Tibial nerve (tissue), 4 donors: Measurements from ENCODE around the gene KDM4B.

Experiments
- EP300 ChIP-seq, 2 donors: sonication (generic); formaldehyde crosslinking; IDR thresholded peaks; one replicate each; pipeline ENCODE4 v1.6.1; 2017; ENCODE audit warnings: antibody characterized with exemption in 2 of 2, mild to moderate bottlenecking in 1 of 2
- POLR2A ChIP-seq, 2 donors: fragments of 450-650 bp; IDR thresholded peaks; one replicate each; pipeline ENCODE4 v1.6.1; 2017; ENCODE audit warnings: antibody characterized with exemption in 2 of 2, mild to moderate bottlenecking in 2 of 2, moderate library complexity in 2 of 2
- TF ChIP-seq, protein P1 (sequence below), 5 experiments: fragments of 200-600 bp in 3 of 5; fragments of 450-650 bp in 2 of 5; sonication (generic) in 3 of 5; IDR thresholded peaks; one replicate each; pipeline ENCODE4 v1.5.1; 2016 to 2019; ENCODE audit warnings: antibody characterized with exemption in 5 of 5, mild to moderate bottlenecking in 3 of 5, moderate library complexity in 2 of 5

DNA sequence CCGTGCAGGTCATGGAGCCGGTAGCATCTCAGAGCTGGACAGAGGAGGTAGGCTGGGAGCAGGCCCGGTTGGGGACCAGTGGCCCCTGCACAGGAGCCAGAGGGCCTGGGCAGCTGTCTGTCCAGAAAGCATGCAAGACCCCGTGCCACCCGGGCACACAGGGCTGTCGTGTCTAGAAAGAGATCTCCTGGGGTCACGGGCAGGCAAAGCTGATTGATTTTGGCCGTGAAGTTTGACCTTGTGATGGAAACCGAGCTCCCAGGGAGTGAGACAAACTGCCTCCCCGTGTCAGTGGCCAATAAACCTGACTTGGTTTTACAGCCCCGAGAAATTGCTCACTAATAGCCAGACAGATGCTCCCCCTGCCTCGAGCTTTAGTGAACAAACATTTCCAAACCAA, 98.8 kb downstream of the KDM4B start:
- TF ChIP-seq, protein P1, sequence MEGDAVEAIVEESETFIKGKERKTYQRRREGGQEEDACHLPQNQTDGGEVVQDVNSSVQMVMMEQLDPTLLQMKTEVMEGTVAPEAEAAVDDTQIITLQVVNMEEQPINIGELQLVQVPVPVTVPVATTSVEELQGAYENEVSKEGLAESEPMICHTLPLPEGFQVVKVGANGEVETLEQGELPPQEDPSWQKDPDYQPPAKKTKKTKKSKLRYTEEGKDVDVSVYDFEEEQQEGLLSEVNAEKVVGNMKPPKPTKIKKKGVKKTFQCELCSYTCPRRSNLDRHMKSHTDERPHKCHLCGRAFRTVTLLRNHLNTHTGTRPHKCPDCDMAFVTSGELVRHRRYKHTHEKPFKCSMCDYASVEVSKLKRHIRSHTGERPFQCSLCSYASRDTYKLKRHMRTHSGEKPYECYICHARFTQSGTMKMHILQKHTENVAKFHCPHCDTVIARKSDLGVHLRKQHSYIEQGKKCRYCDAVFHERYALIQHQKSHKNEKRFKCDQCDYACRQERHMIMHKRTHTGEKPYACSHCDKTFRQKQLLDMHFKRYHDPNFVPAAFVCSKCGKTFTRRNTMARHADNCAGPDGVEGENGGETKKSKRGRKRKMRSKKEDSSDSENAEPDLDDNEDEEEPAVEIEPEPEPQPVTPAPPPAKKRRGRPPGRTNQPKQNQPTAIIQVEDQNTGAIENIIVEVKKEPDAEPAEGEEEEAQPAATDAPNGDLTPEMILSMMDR (IDR thresholded peaks at IDR 0.05): no peak
- TF ChIP-seq POLR2A (IDR thresholded peaks at IDR 0.05): no peak
- no peak for TF ChIP-seq EP300 (IDR thresholded peaks at IDR 0.05)
